Omental fat pad (tissue), 4 donors: Measurements from ENCODE around the gene APBA2. TPM values are rescaled to one million over a fixed set of nuclear protein-coding genes. Genes with fewer than 3 reads are reported as not detected.

Experiments
- ATAC-seq: fragments of 150-250 bp; one replicate; pipeline ENCODE4 v1.9.1; 2016; ENCODE audit warnings: mild to moderate bottlenecking, moderate library complexity; ENCODE audit not compliant: low FRiP score
- DNase-seq: peaks from one replicate; pipeline ENCODE4 v3.0.0-alpha.2; 2019; ENCODE audit warnings: low spot score
- total RNA-seq, 4 donors: library from RNA; depleted of rRNA; stranded (reverse); fragments of >200 nt; gene quantifications; one replicate each; pipeline ENCODE4 v1.1.0, GENCODE V29; 2016
- TF ChIP-seq, protein P1 (sequence below), 3 donors: fragments of 450-650 bp; IDR thresholded peaks; one replicate each; pipeline ENCODE4 v1.5.1; 2016 to 2017; ENCODE audit warnings: antibody characterized with exemption in 3 of 3, mild to moderate bottlenecking in 3 of 3, moderate library complexity in 2 of 3

APBA2 gene
- total RNA-seq, 4 donors from 2014 or later, result 0.93 to 4.3 (median 2.6) TPM

DNA sequence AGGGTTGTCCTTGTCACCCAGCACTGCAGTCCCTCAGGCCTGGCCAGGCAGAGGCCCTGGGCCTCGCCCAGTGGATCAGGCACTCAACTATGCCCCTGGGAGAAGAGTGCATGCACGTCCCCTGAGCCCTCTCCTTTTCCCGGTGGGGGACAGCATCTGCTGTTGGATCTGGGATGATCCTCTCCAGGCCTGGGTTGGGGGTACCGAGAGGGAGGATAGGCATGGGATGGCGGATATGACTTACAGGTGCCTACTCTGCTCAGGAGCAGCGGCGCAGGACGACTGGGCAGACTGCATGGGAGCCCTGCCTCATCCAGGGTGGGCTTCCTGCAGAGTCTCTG, 9.0 kb upstream of the APBA2 start:
- no peak for ATAC-seq
- DNase-seq, result no peak
- TF ChIP-seq, protein P1, sequence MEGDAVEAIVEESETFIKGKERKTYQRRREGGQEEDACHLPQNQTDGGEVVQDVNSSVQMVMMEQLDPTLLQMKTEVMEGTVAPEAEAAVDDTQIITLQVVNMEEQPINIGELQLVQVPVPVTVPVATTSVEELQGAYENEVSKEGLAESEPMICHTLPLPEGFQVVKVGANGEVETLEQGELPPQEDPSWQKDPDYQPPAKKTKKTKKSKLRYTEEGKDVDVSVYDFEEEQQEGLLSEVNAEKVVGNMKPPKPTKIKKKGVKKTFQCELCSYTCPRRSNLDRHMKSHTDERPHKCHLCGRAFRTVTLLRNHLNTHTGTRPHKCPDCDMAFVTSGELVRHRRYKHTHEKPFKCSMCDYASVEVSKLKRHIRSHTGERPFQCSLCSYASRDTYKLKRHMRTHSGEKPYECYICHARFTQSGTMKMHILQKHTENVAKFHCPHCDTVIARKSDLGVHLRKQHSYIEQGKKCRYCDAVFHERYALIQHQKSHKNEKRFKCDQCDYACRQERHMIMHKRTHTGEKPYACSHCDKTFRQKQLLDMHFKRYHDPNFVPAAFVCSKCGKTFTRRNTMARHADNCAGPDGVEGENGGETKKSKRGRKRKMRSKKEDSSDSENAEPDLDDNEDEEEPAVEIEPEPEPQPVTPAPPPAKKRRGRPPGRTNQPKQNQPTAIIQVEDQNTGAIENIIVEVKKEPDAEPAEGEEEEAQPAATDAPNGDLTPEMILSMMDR (IDR thresholded peaks at IDR 0.05), result no peak

DNA sequence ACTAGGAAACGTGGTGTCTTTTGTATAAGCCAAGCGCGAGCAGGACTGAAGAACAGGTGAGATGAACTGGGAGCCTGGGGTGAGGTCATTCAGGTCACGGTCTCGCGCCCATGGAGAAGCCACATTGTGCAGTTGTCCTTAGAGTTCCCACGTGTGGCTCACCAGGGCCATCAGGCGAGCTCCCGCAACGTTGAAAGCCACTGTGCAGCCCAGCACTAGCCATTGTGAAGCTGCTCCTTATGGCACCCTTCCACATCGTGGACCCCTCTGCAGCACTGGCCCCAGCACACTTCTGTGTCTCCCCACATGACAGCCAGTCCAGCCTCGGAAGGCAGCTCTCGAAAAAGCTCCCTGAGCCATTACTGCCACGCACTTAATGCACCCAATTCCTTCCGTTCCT, 7.6 kb upstream of the APBA2 start:
- ATAC-seq (no peak), DNase-seq (no peak)
- TF ChIP-seq, protein P1 (IDR thresholded peaks at IDR 0.05), result no peak

DNA sequence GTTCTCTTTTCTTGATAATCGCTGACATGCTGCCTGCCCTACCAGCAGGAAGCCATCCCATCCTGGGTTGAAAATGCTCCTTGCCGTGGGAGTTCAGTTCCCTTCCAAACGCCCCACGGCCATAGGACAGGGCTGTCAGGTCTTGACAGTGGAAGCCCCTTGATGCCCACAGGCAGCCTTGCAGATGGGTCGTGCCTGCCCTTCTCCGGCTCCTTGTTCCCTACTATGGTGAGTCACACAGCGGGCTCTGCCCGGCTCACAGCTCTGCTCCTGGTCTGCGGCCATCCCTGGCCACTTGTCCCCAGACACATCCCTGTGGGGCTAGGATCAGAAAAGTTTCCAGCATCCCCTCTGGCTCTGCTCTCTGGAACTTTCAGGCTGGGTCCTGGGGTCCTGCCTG, 6.2 kb upstream of the APBA2 start:
- ATAC-seq (no peak), DNase-seq (no peak)
- TF ChIP-seq, protein P1 (IDR thresholded peaks at IDR 0.05), result no peak

DNA sequence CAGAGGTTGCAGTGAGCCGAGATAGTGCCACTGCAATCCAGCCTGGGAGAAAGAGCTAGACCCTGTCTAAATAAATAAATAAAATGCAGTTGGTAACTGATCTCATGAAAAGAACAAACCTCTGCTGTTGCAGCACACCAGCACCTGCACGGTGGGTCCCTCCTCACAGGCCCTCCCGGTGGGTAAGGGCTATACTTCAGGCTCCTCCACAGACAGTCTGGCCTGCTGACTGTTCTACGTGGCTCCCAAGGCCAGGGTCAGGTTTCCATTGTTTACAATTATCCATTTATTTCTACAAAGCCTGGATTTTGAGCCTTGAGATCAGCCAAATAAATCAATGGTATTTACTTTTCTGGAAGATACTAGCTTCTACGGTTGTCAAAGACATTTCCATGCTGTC, 5.1 kb upstream of the APBA2 start:
- TF ChIP-seq, protein P1 (IDR thresholded peaks at IDR 0.05), result no peak

DNA sequence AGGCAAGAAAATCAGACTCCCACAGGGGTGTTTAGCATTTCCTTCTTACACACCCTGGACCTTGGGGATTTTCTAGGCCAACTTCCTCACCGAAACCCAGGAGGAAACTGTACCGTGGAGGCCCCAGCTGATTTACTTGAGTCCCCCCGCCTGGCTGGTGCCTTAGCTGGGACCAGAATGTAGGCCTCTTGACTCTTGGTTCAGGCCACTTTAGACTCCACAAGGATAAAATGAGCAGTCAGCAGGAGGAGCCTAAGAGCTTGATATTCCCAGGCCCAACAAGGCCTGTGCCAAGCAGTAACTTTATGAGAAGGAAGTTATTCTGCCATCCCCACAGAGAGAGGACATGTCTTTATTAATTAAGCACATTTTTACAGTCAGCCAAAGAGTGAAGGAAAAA, 4.6 kb upstream of the APBA2 start:
- TF ChIP-seq, protein P1 (IDR thresholded peaks at IDR 0.05), result no peak
- DNase-seq (no peak), ATAC-seq (no peak)

More for the DNA sequence above, 5.1 kb upstream of the APBA2 start:
- DNase-seq, result no peak
- ATAC-seq, result no peak

DNA sequence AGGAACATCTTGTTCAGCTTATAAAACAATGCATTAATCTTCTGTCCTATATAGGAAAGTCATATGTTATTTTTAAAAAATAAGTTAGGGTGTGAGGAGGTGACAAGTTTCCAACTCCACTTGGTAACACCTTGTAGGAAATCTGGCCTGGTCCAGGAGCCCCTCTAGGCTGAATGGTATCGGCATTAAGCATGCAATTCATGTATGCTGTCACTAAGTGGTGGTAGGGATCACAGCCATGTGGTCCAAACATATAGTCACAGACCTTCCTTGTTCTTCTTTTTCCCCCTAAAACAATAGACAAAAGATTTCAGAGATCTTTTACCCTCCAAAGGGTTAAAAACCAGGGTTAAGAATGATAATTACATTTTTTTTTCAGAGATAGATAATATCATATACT, 4.2 kb upstream of the APBA2 start:
- ATAC-seq (no peak), DNase-seq (no peak)
- TF ChIP-seq, protein P1 (IDR thresholded peaks at IDR 0.05), result no peak

DNA sequence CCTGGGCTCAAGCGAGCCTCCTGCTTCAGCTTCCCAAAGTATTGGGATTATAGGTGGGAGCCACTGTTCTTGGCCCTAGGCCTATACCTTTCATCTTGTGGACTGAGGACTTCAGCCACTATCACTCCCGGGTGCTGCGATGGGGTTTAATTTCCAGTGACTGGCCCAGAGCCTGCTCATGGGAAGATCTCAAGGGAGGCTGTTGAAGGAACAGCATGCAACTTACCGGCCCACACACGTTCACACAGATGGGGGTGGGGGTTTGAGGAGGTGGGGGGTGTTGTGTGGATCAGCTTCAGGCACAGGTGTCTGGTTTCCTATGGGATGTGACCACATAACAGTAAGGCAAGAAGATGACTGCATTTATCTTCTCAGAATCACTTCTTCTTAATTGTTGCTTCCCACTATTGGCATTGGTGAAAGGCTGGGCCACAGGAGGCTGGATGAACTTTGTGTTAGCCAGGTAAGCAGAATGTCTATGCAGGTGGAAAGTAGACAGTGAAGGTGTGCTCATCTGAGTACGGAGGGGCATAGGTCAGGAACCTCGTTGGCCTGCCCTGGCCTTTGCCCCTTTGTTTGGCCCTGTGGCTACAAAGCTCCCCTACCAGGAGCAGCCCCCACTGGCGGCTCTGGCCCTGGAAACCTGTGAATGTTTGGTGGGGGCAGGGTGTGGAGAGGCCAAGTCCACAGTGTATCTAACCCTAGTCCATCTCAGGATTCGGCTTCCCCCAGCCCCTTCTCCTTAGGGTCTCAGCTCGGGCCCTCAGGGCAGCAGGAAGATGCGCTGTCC, 1.4 kb upstream of the APBA2 start:
- ATAC-seq (no peak), DNase-seq (no peak)
- TF ChIP-seq, protein P1 (IDR thresholded peaks at IDR 0.05), result no peak
